ENCODE data around the gene BICD1. TPM values are rescaled to one million over a fixed set of nuclear protein-coding genes. Genes with fewer than 3 reads are reported as not detected.

BICD1 gene
- polyA plus RNA-seq, 1 experiment, result 7.9 TPM

GRCh38 chr12:32125455-32126084, 18.9 kb downstream of the BICD1 start:
- Histone ChIP-seq H3K4me3 (ENCODE audit: low read depth, low read length) (no peak overlapping the region), H3K36me3 (ENCODE audit: control insufficient read depth, insufficient read depth, low read length) (no peaks in the 10 kb centered on the region), H3K27me3 (ENCODE audit: control insufficient read depth, insufficient read depth, low read length) (no peaks in the 10 kb centered on the region)
- CTCF ChIA-PET, result interaction anchor here (1.4 to 2.1 kb wide), 2 partner anchors 9 to 13 kb away, joined by 5 to 6 read pairs; no protein-coding TSS in a partner anchor
- TF ChIP-seq CTCF (IDR thresholded peaks at IDR 0.05; ENCODE audit: insufficient read depth, low read depth, low read length), result no peak
- POLR2A ChIA-PET, result no interaction called here
- DNase-seq (ENCODE audit: low read depth), result no peak

DNA sequence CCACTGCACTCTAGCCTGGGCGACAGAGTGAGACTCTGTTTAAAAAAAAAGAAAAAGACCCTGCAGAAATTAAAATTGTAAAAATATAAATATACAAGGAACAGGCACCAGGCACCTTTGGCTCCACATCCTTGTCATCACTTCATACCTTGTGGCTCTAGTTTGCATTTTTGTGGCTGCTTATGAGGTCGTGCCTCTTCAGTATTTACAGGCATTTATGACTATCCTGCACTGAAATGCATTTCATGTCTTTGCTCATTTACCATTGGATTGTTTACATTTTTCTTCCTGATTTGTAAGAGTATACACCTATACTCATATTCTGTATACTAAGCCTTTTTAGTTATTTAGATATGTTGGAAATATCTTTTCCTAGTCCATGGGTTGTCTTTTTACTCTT, 20.1 kb downstream of the BICD1 start:
- no peak overlapping the region for H3K4me3 ChIP-seq (ENCODE audit: low read depth, low read length)
- ChIA-PET POLR2A (no interaction called here), CTCF (no interaction called here)
- DNase-seq (ENCODE audit: low read depth), result peak; percentile 50
- no peaks in the 10 kb centered on the region for H3K36me3 ChIP-seq (ENCODE audit: control insufficient read depth, insufficient read depth, low read length)
- no peak for TF ChIP-seq CTCF (IDR thresholded peaks at IDR 0.05; ENCODE audit: insufficient read depth, low read depth, low read length)
- H3K27me3 ChIP-seq (ENCODE audit: control insufficient read depth, insufficient read depth, low read length), result no peaks in the 10 kb centered on the region

- no peak for TF ChIP-seq CTCF (IDR thresholded peaks at IDR 0.05; ENCODE audit: insufficient read depth, low read depth, low read length)
- CTCF ChIA-PET, result no interaction called here
- POLR2A ChIA-PET, result no interaction called here
Measured at GRCh38 chr12:32131666-32132065, 25.0 kb downstream of the BICD1 start.

GRCh38 chr12:32134101-32134888, 27.6 kb downstream of the BICD1 start:
- H3K4me3 ChIP-seq (ENCODE audit: low read depth, low read length), result no peak overlapping the region
- no peak for DNase-seq (ENCODE audit: low read depth)
- no peaks in the 10 kb centered on the region for H3K36me3 ChIP-seq (ENCODE audit: control insufficient read depth, insufficient read depth, low read length)
- POLR2A ChIA-PET, result no interaction called here
- CTCF ChIA-PET, result interaction anchor here (0.8 to 1.4 kb wide), 5 partner anchors 9 to 481 kb away, joined by 3 to 6 read pairs (median 3); no protein-coding TSS in a partner anchor
- H3K27me3 ChIP-seq (ENCODE audit: control insufficient read depth, insufficient read depth, low read length), result no peaks in the 10 kb centered on the region
- no peak for TF ChIP-seq CTCF (IDR thresholded peaks at IDR 0.05; ENCODE audit: insufficient read depth, low read depth, low read length)

More at GRCh38 chr12:32131666-32132065, 25.0 kb downstream of the BICD1 start:
- Histone ChIP-seq H3K4me3 (ENCODE audit: low read depth, low read length) (no peak overlapping the region), H3K36me3 (ENCODE audit: control insufficient read depth, insufficient read depth, low read length) (no peaks in the 10 kb centered on the region), H3K27me3 (ENCODE audit: control insufficient read depth, insufficient read depth, low read length) (no peaks in the 10 kb centered on the region)
- no peak for DNase-seq (ENCODE audit: low read depth)

- Histone ChIP-seq H3K27me3 (ENCODE audit: control insufficient read depth, insufficient read depth, low read length) (no peaks in the 10 kb centered on the region), H3K4me3 (ENCODE audit: low read depth, low read length) (no peak overlapping the region), H3K36me3 (ENCODE audit: control insufficient read depth, insufficient read depth, low read length) (no peaks in the 10 kb centered on the region)
- no peak for TF ChIP-seq CTCF (IDR thresholded peaks at IDR 0.05; ENCODE audit: insufficient read depth, low read depth, low read length)
- no peak for DNase-seq (ENCODE audit: low read depth)
- CTCF ChIA-PET, result no interaction called here
- POLR2A ChIA-PET, result no interaction called here
Measured at GRCh38 chr12:32135967-32136366, 29.3 kb downstream of the BICD1 start.
